ENCODE results near the gene CAV1.
"Not testable (repeated sequence)": the region's sequence is repeated elsewhere in the genome, so short reads cannot be mapped to it uniquely, and the experiment has no call there.

The CAV1 gene

DNA sequence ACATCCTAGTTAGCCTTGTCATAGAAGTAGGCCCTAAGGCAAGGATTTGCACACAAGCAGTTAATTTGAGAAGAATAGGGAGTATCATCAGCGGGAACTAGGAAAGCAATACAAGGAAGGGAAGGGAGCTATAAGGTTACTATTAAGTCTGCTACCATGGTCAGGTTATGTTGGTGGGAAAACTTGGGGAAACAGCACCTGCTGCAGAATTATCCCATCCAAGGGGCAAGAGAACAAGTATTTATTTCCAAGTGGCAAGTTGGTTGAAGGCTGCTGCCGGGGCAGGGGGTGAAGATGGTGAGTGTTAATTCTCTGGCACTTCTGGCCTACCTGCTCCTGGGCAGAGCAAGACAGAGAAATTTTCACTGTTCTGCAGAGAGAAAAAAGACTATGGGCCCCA, 55.0 kb downstream of the CAV1 start:
- DNase-seq (ENCODE audit: low read depth in 2 of 2, low spot score in 1 of 2): no peak

GRCh38 chr7:116582164-116582732, 57.4 kb downstream of the CAV1 start:
- DNase-seq (ENCODE audit: low read depth in 2 of 2, low spot score in 1 of 2): no peak

GRCh38 chr7:116582806-116583444, 58.1 kb downstream of the CAV1 start:
- no peak for DNase-seq (ENCODE audit: low read depth in 2 of 2, low spot score in 1 of 2)

- DNase-seq (ENCODE audit: low read depth in 2 of 2, low spot score in 1 of 2): no peak
Observed at GRCh38 chr7:116583653-116584052, 58.8 kb downstream of the CAV1 start.

GRCh38 chr7:116584721-116585120, 59.9 kb downstream of the CAV1 start:
- DNase-seq (ENCODE audit: low read depth in 2 of 2, low spot score in 1 of 2): no peak

- DNase-seq (ENCODE audit: low read depth in 2 of 2, low spot score in 1 of 2): no peak
Observed at GRCh38 chr7:116585392-116585791, 60.6 kb downstream of the CAV1 start.

- DNase-seq (ENCODE audit: low read depth in 2 of 2, low spot score in 1 of 2): no peak
Observed at GRCh38 chr7:116585967-116586366, 61.1 kb downstream of the CAV1 start.

- not testable (repeated sequence) for DNase-seq (ENCODE audit: low read depth in 2 of 2, low spot score in 1 of 2)
Observed at GRCh38 chr7:116587200-116587599, 62.4 kb downstream of the CAV1 start.

GRCh38 chr7:116588225-116588624, 63.4 kb downstream of the CAV1 start:
- no peak for DNase-seq (ENCODE audit: low read depth in 2 of 2, low spot score in 1 of 2)

GRCh38 chr7:116588641-116589594, 64.1 kb downstream of the CAV1 start:
- no peak for DNase-seq (ENCODE audit: low read depth in 2 of 2, low spot score in 1 of 2)

DNA sequence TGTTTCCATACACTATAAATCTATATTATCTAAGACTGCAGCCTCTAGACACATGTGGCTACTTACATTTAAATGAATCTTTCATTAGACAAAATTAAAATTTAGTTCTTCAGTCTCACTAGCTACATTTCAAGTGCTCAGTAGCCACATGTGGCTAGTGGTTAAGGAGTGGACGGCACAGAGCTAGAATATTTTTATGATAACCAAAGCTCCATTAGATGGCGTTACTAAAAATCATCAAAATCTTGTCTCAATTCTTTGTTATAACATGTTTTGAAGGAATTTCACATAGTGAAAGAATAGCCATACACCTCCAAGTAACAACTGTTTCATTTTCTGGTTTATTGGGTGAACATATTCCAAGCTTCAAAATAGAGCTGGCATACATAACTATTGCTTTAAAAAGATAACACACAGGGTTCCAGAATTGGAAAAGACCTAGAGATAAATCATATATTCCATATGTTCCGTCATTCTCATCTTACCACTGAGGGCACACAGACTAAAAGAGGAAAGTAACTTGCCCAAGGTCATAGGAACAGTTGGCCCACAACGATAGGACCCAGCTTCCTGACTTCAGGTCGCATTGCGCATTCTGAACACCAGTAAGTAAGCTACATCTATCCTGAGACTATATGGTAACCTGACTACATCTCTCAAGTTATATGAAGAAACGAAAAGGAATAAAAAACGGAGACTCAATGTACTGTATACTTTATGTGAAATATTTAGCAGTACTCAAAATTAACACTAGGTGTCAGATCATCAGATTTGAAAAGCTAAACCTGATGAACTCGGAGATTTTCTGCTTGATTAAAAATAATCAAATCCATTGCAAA, 66.6 kb downstream of the CAV1 start:
- DNase-seq (ENCODE audit: low read depth in 2 of 2, low spot score in 1 of 2): no peak

DNA sequence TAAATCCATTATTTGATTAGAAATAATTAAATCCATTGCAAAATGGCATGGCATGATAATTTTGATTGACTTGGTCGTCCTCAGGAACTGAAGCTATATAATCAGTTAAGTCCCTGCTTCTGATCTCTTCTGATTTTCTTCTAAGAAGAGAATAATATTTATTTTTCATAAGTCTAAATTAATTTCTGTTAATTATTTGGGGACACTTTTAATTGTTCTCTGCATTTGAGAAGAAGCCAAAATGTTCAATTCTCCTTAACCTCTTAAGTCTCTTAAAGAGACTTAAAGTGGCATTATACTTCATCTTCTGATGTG, 67.2 kb downstream of the CAV1 start:
- no peak for DNase-seq (ENCODE audit: low read depth in 2 of 2, low spot score in 1 of 2)

DNA sequence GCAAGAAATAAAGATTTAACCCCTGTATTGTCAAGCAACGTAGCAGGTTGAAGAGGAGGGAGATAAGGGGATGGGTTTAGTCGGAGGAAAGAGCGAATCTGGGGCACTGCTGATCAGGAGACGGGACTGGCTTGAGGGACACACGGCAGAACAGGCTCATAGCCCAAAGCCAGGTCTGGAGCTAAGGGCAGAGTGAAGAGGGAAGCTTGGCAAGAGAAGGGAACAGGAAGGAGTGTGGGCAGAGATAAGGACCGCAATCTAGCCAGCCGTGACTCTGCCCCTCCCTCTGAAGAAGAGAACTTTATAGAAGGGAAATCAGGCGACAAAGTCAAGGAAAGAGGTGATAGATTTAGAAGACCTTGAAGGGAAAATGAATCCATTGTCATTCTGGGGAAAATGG, 67.6 kb downstream of the CAV1 start:
- no peak for DNase-seq (ENCODE audit: low read depth in 2 of 2, low spot score in 1 of 2)

DNA sequence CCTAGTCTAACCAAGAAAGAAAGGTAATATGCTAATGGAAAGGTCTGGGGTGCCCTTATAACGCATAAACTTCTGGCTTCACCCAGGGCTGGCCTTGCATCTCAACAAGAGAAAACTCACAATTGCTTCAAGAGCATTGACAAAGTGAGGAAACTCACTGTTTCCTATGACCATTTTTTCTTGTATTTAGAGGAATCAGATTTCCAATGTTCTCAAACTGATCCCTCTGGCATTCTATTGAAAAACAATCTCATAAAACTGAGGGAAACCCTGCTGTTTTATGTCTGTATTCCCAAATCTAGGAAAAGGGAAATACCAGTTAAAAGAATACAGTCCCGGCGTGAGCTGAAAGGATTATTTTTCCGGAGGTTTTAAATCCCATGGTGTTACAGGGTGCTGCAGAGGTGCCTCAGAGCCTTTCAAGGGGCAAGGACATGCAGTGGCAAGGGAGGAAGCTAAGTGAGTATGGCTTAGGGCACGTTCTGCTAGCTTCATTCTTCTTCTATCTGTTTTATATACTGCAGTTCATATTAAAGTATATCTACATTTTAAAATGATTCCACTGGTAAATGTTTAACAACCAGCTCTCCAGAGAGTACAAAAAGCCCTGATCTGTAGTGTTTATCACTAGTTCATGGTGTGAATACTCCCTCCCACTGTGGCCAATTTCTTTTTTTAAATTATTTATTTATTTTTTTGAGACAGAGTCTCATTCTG, 68.7 kb downstream of the CAV1 start:
- no peak for DNase-seq (ENCODE audit: low read depth in 2 of 2, low spot score in 1 of 2)

GRCh38 chr7:116595063-116595462, 70.2 kb downstream of the CAV1 start:
- no peak for DNase-seq (ENCODE audit: low read depth in 2 of 2, low spot score in 1 of 2)

DNA sequence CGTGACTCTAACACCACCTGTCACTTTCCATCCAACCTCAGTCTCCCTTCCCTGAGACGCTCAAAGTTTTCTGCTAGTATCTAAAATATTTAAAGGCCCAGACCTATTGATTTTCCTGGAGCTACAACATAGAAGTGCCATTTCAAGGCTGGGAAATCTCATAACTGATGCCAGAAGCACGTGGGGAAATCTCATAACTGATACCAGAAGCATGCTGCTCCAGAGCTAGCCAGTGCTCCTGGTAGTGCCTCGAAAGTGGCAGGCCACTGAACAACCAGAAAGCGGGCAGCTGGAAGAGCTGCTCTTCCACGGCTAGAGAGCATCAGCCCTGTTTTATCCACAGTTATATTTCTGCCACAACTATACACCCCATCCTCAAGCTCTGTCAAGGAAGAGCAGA, 72.5 kb downstream of the CAV1 start:
- no peak for DNase-seq (ENCODE audit: low read depth in 2 of 2, low spot score in 1 of 2)

- no peak for DNase-seq (ENCODE audit: low read depth in 2 of 2, low spot score in 1 of 2)
Observed at GRCh38 chr7:116598278-116598677, 73.4 kb downstream of the CAV1 start.

- DNase-seq (ENCODE audit: low read depth in 2 of 2, low spot score in 1 of 2): no peak
Observed at GRCh38 chr7:116598861-116599260, 74.0 kb downstream of the CAV1 start.

GRCh38 chr7:116601426-116601825, 76.6 kb downstream of the CAV1 start:
- no peak for DNase-seq (ENCODE audit: low read depth in 2 of 2, low spot score in 1 of 2)

GRCh38 chr7:116607299-116607698, 82.5 kb downstream of the CAV1 start:
- no peak for DNase-seq (ENCODE audit: low read depth in 2 of 2, low spot score in 1 of 2)

DNA sequence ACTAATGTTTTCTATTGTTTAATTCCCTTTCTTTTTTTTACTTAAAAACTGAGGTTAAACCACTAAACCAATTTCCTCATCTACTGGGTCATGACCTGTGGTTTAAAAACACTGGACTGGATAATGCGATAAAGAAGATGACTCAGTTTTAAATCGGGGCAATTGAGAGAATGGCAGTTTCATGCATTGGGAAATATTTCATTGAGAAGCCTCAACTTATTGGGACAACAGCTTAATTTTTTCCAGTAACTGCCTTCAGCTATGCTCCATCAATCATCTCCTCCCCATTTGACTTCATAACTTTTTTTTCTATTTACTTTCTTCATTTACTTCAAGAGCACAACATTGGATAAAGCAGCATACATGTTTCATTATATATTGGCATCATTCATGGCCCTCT, 85.4 kb downstream of the CAV1 start:
- no peak for DNase-seq (ENCODE audit: low read depth in 2 of 2, low spot score in 1 of 2)

Data from stimulated activated CD8-positive, alpha-beta memory T cell treated with anti-CD3 and anti-CD28 coated beads, Interleukin-4, amount 100 ng/mL, for 1 hour (primary cell).